Vagina (tissue), 2 donors: ENCODE results near the gene IL1RAPL2.

Source experiments
- POLR2A ChIP-seq, 2 donors: fragments of 450-650 bp; IDR thresholded peaks; one replicate each; pipeline ENCODE4 v1.6.1; 2017; ENCODE audit warnings: antibody characterized with exemption in 2 of 2, mild to moderate bottlenecking in 2 of 2, moderate library complexity in 2 of 2
- POLR2AphosphoS5 ChIP-seq, 2 donors: sonication (generic); formaldehyde crosslinking; IDR thresholded peaks; one replicate each; pipeline ENCODE4 v1.9.0; 2017; ENCODE audit warnings: antibody characterized with exemption in 2 of 2, mild to moderate bottlenecking in 2 of 2, low read depth in 1 of 2; ENCODE audit not compliant: insufficient read depth in 1 of 2
- TF ChIP-seq, protein P1 (sequence below), 3 experiments: fragments of 450-650 bp in 2 of 3; fragments of 200-600 bp in 1 of 3; sonication (generic) in 1 of 3; IDR thresholded peaks; one replicate each; pipeline ENCODE4 v1.5.1; 2017 to 2019; ENCODE audit warnings: antibody characterized with exemption in 3 of 3, mild to moderate bottlenecking in 2 of 3, moderate library complexity in 2 of 3

DNA sequence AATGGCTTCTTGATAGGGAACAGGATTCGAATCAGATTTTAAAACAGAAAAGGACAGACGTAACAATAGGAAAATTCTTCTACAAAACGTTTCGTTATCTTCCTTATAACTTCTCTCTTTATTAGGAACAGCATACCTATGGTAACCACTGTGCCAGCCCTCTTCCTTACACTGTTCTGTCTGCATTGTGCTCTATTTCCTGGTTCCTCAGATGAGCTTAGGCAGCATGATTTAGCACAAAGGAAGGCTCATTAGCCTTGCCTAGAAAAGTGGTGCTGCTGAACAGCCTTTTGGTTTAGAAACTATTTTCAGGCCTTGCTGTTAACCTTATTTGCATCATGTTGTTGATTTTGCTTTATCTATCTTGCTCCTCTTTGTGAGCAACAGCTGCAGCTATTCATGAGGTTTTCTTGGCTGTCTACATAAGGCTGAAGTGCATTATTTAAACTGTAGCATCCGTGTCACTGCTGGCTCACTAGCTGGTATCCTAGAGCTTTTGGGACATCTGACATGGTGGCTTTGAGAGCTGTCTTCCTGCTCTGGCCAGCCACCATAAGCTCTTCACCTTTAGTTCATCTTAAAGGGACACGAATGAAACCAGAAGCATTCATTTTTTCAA, 1186.4 kb downstream of the IL1RAPL2 start:
- TF ChIP-seq POLR2AphosphoS5 (IDR thresholded peaks at IDR 0.05; ENCODE audit: insufficient read depth in 1 of 2, low read depth in 1 of 2), result no peak
- TF ChIP-seq, protein P1, sequence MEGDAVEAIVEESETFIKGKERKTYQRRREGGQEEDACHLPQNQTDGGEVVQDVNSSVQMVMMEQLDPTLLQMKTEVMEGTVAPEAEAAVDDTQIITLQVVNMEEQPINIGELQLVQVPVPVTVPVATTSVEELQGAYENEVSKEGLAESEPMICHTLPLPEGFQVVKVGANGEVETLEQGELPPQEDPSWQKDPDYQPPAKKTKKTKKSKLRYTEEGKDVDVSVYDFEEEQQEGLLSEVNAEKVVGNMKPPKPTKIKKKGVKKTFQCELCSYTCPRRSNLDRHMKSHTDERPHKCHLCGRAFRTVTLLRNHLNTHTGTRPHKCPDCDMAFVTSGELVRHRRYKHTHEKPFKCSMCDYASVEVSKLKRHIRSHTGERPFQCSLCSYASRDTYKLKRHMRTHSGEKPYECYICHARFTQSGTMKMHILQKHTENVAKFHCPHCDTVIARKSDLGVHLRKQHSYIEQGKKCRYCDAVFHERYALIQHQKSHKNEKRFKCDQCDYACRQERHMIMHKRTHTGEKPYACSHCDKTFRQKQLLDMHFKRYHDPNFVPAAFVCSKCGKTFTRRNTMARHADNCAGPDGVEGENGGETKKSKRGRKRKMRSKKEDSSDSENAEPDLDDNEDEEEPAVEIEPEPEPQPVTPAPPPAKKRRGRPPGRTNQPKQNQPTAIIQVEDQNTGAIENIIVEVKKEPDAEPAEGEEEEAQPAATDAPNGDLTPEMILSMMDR (IDR thresholded peaks at IDR 0.05), result no peak
- no peak for TF ChIP-seq POLR2A (IDR thresholded peaks at IDR 0.05)
